Measurements from ENCODE around the gene CELSR1.

CELSR1 gene

DNA sequence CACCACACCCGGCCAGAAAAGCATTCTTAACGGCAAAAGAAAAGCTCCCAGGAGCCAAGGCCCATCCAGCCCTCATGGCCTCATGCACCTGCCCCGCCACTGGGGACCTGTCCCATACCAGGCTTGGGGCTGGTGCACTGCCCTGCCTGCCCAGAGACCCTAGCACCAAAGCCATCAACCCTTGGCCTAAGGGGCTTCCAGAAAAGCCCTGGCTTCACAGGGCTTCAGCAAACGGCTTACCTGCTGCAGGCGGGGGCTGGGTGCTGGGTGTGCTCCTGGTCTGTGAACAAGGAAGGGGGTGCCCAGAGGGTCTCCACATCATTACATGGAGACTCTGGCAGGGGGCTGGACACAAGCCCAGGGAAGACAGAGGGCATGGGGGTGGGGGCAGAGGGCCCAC is 89.5 kb downstream of the CELSR1 start:
- no peak for DNase-seq (ENCODE audit: low read depth in 1 of 2, low spot score in 1 of 2)

DNA sequence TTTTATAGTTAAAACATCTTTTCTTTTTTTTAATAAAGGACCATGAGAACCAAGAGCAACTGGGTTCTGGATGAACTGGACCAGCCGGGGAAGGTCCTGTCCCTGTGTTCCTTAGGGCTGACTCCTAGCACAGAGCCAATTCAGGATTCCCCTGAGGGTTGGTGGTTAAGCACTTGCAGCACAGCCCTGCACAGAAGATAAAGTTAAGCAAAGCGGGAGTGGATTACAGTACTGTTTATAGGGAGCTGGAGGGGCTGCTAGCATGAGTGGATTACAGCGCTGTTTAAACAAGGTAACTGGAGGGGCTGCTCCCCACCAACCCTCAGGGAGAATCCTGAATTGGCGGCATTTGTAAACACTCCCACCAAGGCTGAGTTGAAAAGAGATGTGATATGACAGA is 90.6 kb downstream of the CELSR1 start:
- DNase-seq (ENCODE audit: low read depth in 1 of 2, low spot score in 1 of 2), result no peak

DNA sequence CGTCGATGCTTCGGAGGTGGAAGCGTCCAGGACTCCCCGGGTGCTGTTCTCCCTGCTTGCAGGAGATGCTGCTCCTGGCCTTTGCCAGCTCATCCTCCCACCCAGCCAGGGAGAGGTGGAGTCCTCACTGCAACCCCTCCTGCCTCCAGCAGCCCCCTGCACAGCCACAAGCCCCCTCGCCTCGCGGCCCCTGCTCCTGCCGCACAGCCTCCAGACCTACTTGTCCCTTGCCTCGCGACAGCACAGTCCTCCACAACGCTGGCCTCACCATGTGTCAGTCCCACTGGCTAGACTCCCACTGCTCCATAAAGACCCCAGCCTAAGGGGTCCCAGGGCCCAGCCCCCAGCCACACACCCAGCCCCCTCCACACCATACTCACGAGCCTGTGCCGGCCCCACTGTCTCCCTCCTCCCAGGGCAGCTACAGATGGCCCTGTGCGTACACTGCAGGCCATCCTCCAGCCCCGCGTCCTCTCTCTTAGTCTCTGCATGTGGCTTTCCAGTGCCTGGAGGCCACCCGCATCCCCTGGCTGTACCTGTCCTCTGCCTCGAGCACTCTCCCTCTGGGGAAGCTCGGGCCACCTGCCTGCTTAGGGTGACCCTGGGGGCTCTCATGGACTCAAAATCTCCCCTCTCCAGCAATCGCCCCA is 91.5 kb downstream of the CELSR1 start:
- no peak for DNase-seq (ENCODE audit: low read depth in 1 of 2, low spot score in 1 of 2)

DNA sequence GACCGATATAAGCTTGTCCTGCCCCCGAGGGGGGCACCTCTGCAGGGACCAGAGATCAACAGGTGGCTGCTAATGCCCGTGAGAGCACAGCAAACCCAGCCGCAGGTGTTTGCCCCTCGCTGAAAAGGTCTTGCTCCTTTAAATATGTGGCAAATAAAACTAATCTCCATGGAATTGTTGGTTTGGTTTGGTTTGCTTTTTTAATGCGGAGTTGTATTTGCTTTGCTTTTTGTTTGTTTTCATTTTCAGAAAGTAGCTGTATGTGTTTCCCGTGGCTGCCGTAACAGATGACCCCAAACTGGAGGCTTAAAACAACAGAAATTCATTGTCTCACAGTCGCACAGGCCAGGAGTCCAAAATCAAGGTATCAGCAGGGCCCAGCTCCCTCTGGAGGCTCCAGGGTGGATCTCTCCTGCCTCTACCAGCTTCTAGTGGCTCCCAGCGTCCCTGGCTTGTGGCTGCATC is 93.0 kb downstream of the CELSR1 start:
- DNase-seq (ENCODE audit: low read depth in 1 of 2, low spot score in 1 of 2), result no peak

DNA sequence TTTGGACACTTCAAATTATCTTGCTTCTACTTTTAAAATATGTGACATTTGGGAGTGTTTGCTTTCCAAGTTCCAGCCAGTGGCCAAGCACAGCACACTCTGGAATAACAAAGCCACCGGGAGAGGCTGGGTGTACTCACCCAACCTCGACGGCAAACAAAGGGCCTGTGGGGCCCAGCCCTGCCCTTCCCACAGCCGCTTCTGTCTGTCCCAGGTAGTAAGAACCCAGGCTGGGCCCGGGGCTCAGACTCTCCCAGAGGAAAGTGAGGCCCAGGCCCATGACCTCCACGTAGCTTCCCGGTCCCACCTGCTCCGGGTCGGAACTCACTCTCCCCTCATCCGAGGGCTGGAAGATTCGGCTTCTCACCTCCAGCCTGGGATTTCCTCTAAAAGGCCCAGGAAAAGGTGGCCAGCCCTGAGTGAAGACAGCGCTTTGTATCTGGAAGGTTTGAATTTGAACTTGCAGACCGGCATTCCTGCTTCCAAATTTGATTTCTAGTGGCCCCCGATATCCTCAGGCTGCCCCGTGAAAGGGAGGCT is 93.5 kb downstream of the CELSR1 start:
- no peak for DNase-seq (ENCODE audit: low read depth in 1 of 2, low spot score in 1 of 2)

DNA sequence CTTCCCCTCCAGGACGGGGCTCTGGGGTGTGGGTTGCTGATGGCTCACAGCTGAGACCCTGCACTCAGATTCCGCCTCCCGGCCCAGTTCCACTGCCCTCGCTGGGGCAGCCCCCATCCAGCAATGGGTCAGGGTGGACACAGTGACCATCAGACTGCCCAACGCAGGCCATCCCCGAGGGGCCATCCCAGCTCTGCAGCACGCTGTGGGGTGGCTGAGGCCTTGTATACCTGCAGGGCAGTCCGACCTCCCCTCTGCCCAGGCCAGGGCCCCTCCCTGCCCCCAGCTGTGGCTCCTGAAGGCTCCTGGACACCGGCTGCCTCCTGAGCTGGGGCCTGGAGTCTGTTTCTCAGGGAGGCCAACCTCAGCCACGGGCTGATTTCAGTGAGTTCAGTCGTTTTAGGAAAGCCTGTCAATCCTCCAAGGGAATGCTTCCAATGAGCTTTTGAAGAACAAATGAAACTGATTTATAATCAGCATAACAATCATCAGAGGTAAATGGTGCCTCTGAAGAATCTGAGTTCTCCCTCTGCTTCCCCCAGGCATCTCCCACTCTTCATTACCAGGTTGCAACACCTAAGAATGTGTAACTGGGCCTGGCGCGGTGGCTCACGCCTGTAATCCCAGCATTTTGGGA is 95.1 kb downstream of the CELSR1 start:
- no peak for DNase-seq (ENCODE audit: low read depth in 1 of 2, low spot score in 1 of 2)

DNA sequence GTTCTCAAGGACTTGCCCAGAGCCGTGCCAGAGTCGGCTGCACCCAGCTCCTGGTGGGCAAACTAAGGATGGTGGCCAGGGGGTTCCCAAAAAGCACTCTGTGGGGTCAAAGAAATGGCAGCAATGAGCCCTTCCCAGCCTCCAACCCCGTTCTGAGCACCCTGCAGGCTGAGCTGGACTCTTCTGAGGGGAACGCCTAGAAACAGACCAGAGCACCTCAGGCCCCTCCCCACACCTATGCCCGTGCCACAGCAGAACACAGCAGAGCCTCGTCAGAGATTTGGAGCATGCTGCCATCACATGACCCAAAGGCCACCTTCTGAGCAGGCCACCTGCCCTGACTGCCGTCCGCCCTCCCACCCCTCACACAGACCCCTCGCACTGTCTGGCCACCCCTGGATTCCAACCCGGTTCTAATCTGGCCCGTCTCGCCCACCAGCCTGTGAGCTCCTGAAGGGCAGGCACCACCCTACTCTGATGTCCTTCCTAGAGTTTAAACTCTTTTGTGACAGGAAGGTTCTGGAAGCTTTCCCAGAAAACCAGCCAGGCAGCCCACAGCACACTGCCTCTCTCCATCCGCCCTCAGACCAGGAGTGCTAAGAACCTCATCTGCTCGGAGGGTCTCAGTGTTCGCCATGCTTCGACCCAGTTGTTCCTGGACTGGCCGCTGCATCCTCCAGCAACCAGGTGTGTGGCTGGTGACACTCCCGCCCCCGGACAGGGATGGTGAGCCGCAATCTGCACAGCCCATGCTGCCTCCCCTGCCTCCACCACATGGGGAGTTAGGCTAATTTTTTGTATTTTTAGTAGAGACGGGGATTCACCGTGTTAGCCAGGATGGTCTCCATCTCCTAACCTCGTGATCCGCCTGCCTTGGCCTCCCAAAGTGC is 97.6 kb downstream of the CELSR1 start:
- no peak for DNase-seq (ENCODE audit: low read depth in 1 of 2, low spot score in 1 of 2)

DNA sequence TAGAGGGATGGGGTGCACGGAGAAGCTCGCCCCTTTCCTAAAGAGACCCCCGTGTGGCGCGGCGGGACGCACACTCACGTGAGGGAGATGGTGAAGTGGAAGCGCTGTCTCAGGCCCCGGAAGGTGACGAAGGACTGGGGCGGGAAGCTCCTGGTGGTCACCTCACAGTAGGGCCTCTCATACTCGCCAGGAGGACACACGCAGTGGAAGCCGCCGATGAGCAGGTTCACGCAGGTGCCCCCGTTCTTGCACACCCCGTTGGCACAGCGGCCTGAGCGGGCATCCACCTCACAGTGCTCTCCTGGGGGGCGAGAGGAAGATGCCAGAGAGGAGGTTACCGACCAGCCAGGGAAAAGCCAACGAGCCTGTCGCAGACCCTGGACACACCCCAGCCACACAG is 98.3 kb downstream of the CELSR1 start:
- no peak for DNase-seq (ENCODE audit: low read depth in 1 of 2, low spot score in 1 of 2)

DNA sequence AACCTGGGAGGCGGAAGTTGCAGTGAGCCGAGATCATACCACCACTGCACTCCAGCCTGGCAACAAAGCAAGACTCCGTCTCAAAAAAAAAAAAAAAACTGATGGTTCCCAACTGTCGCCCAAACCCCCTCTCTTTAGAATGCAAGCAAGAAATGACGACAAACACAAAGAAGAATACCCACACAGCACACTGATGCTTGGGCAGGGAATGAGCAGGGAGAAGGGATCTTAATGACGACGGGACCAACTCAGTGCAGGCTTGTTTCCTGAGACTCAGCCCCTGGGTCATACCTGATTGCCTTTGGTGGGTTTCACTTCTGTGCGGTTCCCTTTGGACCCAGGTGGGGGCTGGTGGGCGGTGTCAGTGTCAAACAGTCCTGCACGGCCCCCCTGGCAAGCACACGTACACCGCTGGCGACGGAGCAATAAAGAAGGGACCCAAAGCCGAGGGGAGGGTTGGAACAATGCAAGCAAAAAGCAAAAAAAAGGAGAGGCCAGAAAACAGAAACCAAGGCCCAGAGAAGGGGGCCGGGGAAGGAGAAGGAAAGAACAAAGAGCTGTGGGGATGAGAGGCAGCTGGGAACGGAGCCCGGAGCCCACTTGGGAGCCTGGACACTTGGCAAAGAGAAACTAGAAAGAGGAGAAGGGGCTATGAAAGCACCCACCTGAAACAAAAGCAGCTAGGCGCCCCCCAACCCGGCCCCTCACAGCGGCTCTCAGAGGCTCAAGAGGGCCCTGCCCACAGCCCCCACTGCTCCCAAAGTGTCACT is 99.6 kb downstream of the CELSR1 start:
- DNase-seq (ENCODE audit: low read depth in 1 of 2, low spot score in 1 of 2), result no peak

DNA sequence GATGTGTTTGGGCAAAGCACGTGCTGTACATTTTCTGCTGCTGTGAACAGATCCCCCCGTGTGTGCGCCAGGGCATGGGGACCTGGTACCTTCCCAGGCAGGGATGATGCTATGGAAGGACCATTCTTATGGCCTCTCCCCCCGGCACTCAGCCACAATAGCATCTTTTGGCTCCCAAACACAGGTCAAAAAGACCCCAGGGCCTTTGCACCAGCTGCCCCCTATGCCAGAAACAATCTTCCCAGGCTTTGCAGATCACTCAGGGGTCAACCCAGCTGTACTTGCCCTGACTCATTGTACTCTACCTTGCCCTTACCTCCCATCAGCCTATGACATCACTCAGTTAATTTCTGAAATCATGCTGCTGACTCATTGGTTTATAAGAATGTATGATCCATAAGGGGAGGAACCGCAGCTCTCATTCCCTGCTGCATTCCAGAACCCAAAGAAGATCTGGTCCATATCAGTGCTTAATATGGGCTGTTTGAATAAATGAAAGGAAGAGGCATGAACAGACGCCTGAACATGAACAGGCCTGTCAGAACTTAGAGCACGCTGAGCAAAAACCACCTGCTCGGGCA is 100.7 kb downstream of the CELSR1 start:
- no peak for DNase-seq (ENCODE audit: low read depth in 1 of 2, low spot score in 1 of 2)

DNA sequence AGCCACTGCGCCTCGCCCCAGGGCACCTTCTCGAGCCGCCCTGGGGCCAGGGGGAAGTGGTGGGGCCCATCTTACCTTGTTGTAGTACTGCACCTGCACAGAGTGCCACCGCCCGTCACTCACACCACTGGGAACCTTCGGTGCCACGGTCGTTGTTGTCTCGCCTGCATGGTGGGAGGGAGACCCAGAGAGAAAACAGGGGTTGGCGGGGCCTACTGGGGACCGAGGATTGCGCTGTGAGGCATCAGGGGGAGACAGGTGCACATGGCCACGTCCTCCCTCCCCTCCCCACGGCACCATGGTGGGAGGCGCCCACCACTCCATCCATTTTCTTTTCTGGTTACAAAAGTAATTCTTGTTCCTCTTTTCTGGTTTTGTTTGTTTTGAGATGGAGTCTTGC is 104.1 kb downstream of the CELSR1 start:
- no peak for DNase-seq (ENCODE audit: low read depth in 1 of 2, low spot score in 1 of 2)

DNA sequence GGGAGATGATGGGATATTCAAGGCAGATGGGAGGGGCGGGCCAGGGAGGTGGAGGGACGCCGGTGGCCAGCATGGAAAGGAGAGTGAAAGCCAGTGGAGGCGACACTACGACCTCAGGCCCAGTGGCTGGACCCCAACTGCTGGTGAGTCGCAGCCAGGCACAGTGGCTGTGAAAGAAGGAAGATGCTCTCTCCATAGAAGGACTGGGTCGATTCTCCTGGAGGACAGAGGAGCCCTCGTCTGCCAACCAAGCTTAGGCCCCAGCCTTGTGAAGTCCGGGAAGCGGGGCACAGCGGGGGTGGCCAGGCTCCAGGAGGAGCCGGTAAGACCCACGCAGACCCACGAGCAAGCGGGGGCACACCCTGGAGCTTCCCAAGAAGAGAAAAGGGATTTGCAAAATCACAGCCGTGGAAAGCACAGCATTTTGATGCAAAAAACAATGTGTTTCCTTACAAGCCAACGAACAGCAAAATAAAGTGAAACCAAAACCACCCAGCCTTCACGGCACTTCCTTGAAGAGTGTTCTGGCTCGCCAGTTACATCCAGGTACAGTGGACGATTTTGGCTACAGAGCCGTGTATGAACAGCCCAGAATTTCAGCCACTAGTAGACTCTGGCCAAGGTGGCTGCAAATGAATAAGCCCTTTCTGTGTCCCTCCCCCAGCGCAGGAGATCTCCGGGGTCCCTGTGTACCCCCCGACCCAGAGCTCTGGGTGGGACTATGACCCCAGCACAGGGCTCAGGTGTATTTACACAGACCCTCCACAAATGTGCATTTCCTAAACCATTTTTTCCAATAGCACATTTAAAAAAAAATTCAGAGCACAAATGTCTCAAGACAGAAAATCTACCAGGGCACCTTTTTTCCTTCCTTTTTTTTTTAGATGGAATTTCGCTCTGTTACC is 105.0 kb downstream of the CELSR1 start:
- DNase-seq (ENCODE audit: low read depth in 1 of 2, low spot score in 1 of 2), result peak; percentile 4

DNA sequence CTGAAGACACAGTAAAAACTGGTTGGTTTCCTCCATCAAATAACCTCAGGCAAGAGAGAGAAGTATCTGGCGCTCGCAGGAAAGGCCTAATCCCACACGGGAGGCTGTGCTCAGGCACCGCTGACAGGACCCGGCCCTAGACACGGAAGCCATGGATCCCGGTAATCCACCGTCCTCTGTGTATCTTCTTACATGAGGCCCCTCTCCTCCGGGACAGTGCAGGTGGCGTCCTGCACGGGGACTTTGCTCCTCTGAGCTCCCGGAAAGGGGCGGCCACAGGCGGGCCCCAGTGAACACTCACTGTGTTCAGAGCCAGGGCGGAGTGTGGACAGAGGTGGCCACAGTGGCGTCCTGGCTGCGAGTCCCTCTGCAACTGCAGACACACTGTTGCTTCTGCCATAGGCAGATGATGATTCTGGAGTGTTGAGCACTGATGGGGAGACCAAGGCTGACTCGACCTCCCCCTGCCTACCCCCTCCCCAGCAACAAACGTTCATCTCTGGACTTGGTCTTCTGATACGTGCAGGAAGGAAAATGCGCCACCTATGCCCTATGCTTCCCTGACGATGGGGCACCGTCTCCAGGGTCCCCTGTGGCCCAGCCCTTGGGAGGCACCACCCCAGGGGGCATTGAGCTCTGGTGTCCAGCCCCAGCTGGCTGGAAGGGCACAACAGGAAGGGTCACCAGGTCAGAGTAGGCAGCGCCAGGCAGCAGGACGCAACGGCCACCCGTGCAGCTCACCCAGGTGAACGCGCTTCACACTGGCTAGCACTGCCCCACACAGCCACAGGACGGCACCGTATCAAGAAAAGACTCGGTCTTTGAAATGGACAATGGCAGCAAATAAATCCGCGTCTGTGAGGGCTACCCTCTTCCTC is 106.2 kb downstream of the CELSR1 start:
- DNase-seq (ENCODE audit: low read depth in 1 of 2, low spot score in 1 of 2), result no peak

DNA sequence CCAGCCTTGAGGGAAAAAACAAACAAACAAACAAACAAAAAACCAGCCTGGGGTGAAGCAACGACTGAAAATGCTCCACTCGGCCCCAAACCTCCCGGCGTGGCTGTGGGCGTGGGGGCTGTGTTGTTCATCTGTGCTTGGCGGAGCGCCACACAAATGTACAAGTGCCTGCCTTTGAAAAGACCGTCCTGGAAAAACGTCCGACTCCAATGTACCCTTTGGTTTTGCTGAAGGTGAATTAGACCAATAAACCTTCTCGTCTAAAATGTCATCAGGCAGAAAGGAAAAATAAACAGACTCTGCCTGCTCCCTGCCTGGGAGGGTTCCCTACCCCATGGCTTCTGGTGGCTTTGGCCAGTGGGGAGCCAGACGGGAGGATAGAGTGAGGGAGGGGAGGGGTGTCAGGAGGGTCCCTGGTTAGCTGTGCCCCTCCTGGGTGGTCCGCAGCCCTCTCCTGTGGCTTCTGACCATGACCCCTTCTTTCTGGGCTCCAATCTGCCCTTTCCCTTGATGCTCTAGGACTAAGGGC is 108.0 kb downstream of the CELSR1 start:
- no peak for DNase-seq (ENCODE audit: low read depth in 1 of 2, low spot score in 1 of 2)

DNA sequence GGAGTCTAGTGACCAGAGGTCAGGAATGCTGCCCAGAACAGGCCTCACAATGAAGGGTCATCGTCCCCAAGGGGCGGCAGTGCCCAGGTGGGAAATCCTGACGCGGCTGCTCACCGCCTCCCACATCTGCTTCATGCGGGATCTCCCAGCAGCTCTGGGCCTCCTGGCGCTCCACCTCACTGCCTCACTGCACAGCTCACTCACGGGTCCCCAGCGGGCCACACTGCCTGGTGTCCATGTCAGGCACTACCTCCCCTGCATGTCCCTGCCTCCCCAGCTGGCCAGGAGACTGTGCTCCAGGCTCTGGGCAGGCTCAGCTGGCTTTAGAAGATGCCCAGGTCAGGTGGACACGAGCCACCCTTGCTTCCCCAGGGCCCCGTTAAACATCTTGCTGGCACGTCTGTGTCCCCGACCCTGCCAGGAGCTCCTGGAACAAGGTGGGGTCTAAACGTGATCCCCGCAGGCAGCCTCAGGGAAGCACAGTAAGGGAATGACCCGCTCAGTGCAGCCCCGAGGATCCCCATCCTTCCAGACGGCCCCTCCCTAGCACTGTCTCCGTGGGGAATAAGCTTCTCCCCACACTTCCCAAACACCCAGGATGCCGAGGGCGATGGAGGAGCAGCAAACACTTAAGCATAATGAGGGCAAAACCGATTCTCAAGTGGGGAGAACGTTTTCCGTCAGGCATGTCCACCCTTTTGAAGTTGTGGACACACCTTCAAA is 108.7 kb downstream of the CELSR1 start:
- DNase-seq (ENCODE audit: low read depth in 1 of 2, low spot score in 1 of 2), result no peak

DNA sequence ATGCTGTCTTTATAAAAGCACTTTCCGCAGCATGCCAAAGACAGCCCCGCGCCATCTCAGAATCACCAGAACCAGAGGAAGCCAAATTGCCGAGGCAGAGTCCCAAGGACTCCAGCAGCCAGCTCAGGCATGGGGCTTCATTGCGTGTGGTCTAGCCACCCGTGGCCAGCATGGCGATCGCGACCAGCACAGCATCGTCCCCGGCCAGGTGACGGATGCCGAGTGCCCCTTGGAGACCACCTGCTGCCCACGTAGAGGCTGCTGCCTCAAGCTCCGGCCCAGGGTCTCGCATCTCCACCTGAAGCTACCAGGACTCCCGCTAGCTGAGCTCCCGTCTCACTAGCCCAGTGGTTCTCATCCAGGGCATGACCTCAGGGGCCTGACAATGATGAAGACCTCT is 109.2 kb downstream of the CELSR1 start:
- DNase-seq (ENCODE audit: low read depth in 1 of 2, low spot score in 1 of 2), result no peak

DNA sequence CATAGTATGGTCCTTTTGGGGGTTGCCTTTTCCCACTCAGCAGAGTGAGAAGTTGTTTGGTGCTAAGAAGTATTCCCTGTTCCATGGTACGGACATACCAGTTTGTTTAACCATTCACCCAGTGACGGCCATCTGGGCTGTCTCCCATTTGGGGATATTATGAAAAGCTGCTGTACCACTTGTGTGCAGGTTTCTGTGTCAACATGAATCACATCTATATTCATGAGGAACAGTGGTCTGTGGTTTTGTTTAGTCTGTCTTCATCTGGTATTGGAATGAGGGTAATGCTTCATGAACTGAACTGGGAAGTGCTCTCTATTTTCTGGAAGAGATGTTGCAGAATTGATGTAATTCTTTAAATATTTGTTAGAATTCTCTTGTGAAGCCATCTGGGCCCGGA is 112.4 kb downstream of the CELSR1 start:
- DNase-seq (ENCODE audit: low read depth in 1 of 2, low spot score in 1 of 2), result no peak

DNA sequence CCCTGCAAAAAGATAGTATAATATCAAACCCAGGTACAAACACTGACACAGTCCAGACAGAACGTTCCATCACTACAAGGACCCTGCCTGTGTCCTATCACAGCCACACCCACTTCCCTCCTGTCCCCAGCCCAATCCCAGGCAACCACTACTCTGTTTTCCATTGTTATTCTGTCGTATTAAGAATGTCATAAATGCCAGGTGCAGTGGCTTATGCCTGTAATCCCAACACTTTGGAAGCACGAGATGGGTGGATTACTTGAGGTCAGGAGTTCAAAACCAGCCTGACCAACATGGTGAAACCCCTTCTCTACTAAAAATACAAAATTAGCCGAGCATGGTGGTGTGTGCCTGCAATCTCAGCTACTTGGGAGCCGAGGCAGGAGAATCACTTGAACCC is 112.9 kb downstream of the CELSR1 start:
- no peak for DNase-seq (ENCODE audit: low read depth in 1 of 2, low spot score in 1 of 2)
